Endothelial cell of umbilical vein (primary cell): ENCODE results near the gene TFIP11. TPM values are rescaled to one million over a fixed set of nuclear protein-coding genes. Genes with fewer than 3 reads are reported as not detected.

ENCODE experiments used
- BruUV-seq: library from RNA; stranded (reverse); fragments of 400-500 nt; replicated peaks from 2 replicates; lab custom pipeline; 2021; lab: Mats Ljungman, UMichigan
- CTCF ChIA-PET: fragments of 300-600, 350-600 bp; sonication (Branson Sonifier 250); formaldehyde crosslinking; loops from one replicate; lab custom pipeline; 2021; ENCODE audit warnings: antibody characterized with exemption, inconsistent platforms; lab: Charles Lee
- POLR2A ChIA-PET: fragments of 300-600, 350-600 bp; sonication (Branson Sonifier 250); formaldehyde crosslinking; loops from one replicate; lab custom pipeline; 2021; ENCODE audit warnings: antibody characterized with exemption, inconsistent platforms; lab: Charles Lee
- DNase-seq: peaks from one replicate; pipeline ENCODE4 v3.0.0-alpha.2; 2011; ENCODE audit warnings: low read depth, low spot score
- FAIRE-seq: peaks from 2 replicates; lab custom pipeline; 2011; peaks lifted over from hg19 to GRCh38; lab: Jason Lieb, UNC
- H2AFZ ChIP-seq: 2 replicates; pipeline ENCODE4 v1.6.0; 2012; ENCODE audit warnings: low read depth, low read length, control low read depth, inconsistent platforms
- H3K27ac ChIP-seq: 2 replicates; pipeline ENCODE4 v1.5.1; 2011; ENCODE audit warnings: low read depth, mild to moderate bottlenecking, control low read depth, low read length, moderate library complexity; ENCODE audit not compliant: insufficient read depth
- H3K27me3 ChIP-seq, 2 experiments: 2 replicates each; pipeline versions ENCODE4 v1.6.0 to v1.6.1; 2011; ENCODE audit warnings: low read length in 2 of 2, mixed read lengths in 1 of 2; ENCODE audit not compliant: control insufficient read depth in 2 of 2, insufficient read depth in 2 of 2
- H3K36me3 ChIP-seq, 2 experiments: 2 replicates in 1 of 2; 3 replicates in 1 of 2; pipeline ENCODE4 v1.5.1; 2011; ENCODE audit warnings: low read length in 2 of 2, mild to moderate bottlenecking in 1 of 2, moderate library complexity in 1 of 2; ENCODE audit not compliant: control insufficient read depth in 2 of 2, insufficient read depth in 2 of 2; ENCODE audit errors: extremely low read depth in 1 of 2
- H3K4me1 ChIP-seq: 3 replicates; pipeline ENCODE4 v1.5.1; 2011; ENCODE audit warnings: mild to moderate bottlenecking, low read length; ENCODE audit not compliant: control insufficient read depth, insufficient read depth; ENCODE audit errors: extremely low read depth
- H3K4me2 ChIP-seq: 2 replicates; pipeline ENCODE4 v1.6.1; 2011; ENCODE audit warnings: low read length, control low read depth, mixed read lengths; ENCODE audit not compliant: insufficient read depth
- H3K4me3 ChIP-seq, 3 experiments: fragments of 200-600 bp in 1 of 3; sonication (generic), shearing (Covaris generic) in 1 of 3; replicated peaks in 1 of 3; 2 replicates each; pipeline ENCODE4 v1.5.1; 2011 to 2016; ENCODE audit warnings: control low read depth in 3 of 3, low read length in 3 of 3, mild to moderate bottlenecking in 2 of 3, inconsistent platforms in 1 of 3, low read depth in 1 of 3, moderate library complexity in 1 of 3; ENCODE audit not compliant: insufficient read depth in 1 of 3
- H3K79me2 ChIP-seq: 2 replicates; pipeline ENCODE4 v1.6.0; 2012; ENCODE audit warnings: low read length, inconsistent platforms; ENCODE audit not compliant: control insufficient read depth, insufficient read depth
- H3K9ac ChIP-seq: replicated peaks from 2 replicates; pipeline ENCODE3; 2011; ENCODE audit warnings: low read length, control low read depth; ENCODE audit not compliant: insufficient read depth; ENCODE audit errors: extremely low read depth
- H3K9me1 ChIP-seq: replicated peaks from 3 replicates; pipeline ENCODE4 v1.6.0; 2011; ENCODE audit warnings: mild to moderate bottlenecking, low read length; ENCODE audit not compliant: control insufficient read depth, insufficient read depth; ENCODE audit errors: extremely low read depth
- H3K9me3 ChIP-seq: replicated peaks from 2 replicates; pipeline ENCODE4 v1.5.1; 2012; ENCODE audit warnings: low read length, inconsistent platforms; ENCODE audit not compliant: control insufficient read depth, insufficient read depth
- H4K20me1 ChIP-seq: replicated peaks from 2 replicates; pipeline ENCODE3; 2011; ENCODE audit warnings: mild to moderate bottlenecking, low read length; ENCODE audit not compliant: control insufficient read depth, insufficient read depth; ENCODE audit errors: extremely low read depth
- CTCF ChIP-seq, 2 donors: IDR thresholded peaks; 1 replicate in 1 of 2; 2 replicates in 1 of 2; pipeline ENCODE4 v1.5.1; 2011; ENCODE audit warnings: low read length in 2 of 2, mild to moderate bottlenecking in 2 of 2, moderate library complexity in 2 of 2, control low read depth in 1 of 2, inconsistent platforms in 1 of 2, low read depth in 1 of 2; ENCODE audit not compliant: insufficient read depth in 1 of 2; ENCODE audit errors: extremely low read depth in 1 of 2
- EZH2 ChIP-seq: IDR thresholded peaks from 2 replicates; pipeline ENCODE4 v1.6.1; 2012; ENCODE audit warnings: borderline replicate concordance, low read depth, mild to moderate bottlenecking, moderate library complexity, low read length, inconsistent platforms; ENCODE audit not compliant: severe bottlenecking
- FOS ChIP-seq: IDR thresholded peaks from 2 replicates; pipeline ENCODE4 v1.6.1; 2011; ENCODE audit warnings: mild to moderate bottlenecking, low read length, moderate library complexity, borderline replicate concordance; ENCODE audit not compliant: insufficient read depth
- GATA2 ChIP-seq: IDR thresholded peaks from 2 replicates; pipeline ENCODE4 v1.7.0; 2011; ENCODE audit warnings: low read depth, mild to moderate bottlenecking, moderate library complexity, mixed read lengths, low read length; ENCODE audit not compliant: insufficient read length, insufficient read depth
- JUN ChIP-seq: IDR thresholded peaks from 2 replicates; pipeline ENCODE4 v1.6.1; 2011; ENCODE audit warnings: borderline replicate concordance, low read depth; ENCODE audit not compliant: insufficient read length, insufficient read depth
- MAX ChIP-seq: IDR thresholded peaks from 2 replicates; pipeline ENCODE4 v1.6.1; 2011; ENCODE audit not compliant: insufficient read depth, insufficient read length
- MYC ChIP-seq: IDR thresholded peaks from one replicate; pipeline ENCODE4 v1.6.1; 2011; ENCODE audit warnings: mild to moderate bottlenecking, low read depth, low read length
- POLR2A ChIP-seq: IDR thresholded peaks from 2 replicates; pipeline ENCODE4 v1.6.1; 2012; ENCODE audit warnings: low read depth, mild to moderate bottlenecking, control low read depth, low read length
- POLR2AphosphoS5 ChIP-seq: IDR thresholded peaks from 2 replicates; pipeline ENCODE4 v1.6.1; 2012; ENCODE audit warnings: low read depth, mild to moderate bottlenecking, control low read depth, low read length, moderate library complexity; ENCODE audit not compliant: insufficient read depth
- dilution Hi-C: fragments of 300-500 bp; cut with MboI; formaldehyde crosslinking; loops from one replicate; pipeline ENCODE4 v1.15.0; 2019; ENCODE audit warnings: low sequenced_read_pairs; ENCODE audit not compliant: extremely low pct_ligation_motif_present
- intact Hi-C: fragments of 100-400 bp; cut with micrococcal nuclease; formaldehyde crosslinking; loops from one replicate; pipeline ENCODE4 v1.10.0; 2022
- polyA plus RNA-seq, 4 experiments: library from polyadenylated mRNA; depleted of rRNA in 3 of 4; stranded (reverse) in 3 of 4; unstranded in 1 of 4; fragments of >200 nt; gene quantifications; 2 replicates each; pipeline versions ENCODE4 v1.2.1 to v1.2.3, GENCODE V29; 2011 to 2012; ENCODE audit warnings: missing spikeins in 1 of 4
- total RNA-seq: library from RNA; stranded (reverse); gene quantifications from 2 replicates; pipeline ENCODE4 v1.2.3, GENCODE V29; 2021

The TFIP11 gene
- total and polyA plus RNA-seq, 2 donors (not counting 3 experiments of a cell fraction or from before 2014, with no cell fraction given): 35.7 to 54.9 TPM

- peaks cover 13% of the 10 kb centered on the region for H3K79me2 ChIP-seq
Observed at GRCh38 chr22:26476705-26477340, 35.5 kb downstream of the TFIP11 start.

More at GRCh38 chr22:26476705-26477340, 35.5 kb downstream of the TFIP11 start:
- intact Hi-C loops (no loop called here), dilution Hi-C loops (no loop called here)
- CTCF ChIA-PET: interaction anchor here (0.6 kb wide), 1 partner anchor 116 kb away, joined by 3 read pairs; no protein-coding TSS in a partner anchor
- Histone ChIP-seq H3K4me2 (no peak overlapping the region), H3K9me3 (no peaks in the 10 kb centered on the region), H3K27me3 (no peaks in the 10 kb centered on the region), H3K9me1 (no peaks in the 10 kb centered on the region), H3K27ac (no peak overlapping the region), H3K4me3 (no peak overlapping the region), H3K9ac (no peak overlapping the region), H2AFZ (no peak overlapping the region), H3K4me1 (peaks cover 20% of the 10 kb centered on the region), H4K20me1 (no peaks in the 10 kb centered on the region), H3K36me3 (peaks cover 5 to 21% of the 10 kb centered on the region in 2 experiments)
- POLR2A ChIA-PET: no interaction called here
- FAIRE-seq (no peak), DNase-seq (no peak)
- TF ChIP-seq JUN (no peak), EZH2 (no peak), GATA2 (no peak), MAX (no peak), FOS (no peak), POLR2A (no peak), POLR2AphosphoS5 (no peak), MYC (no peak), CTCF (IDR thresholded peaks at IDR 0.05; ENCODE audit: extremely low read depth in 1 of 2, insufficient read depth in 1 of 2, low read depth in 1 of 2, low read length in 2 of 2) (no peak)
- no TSS peak for BruUV-seq
